IMR-90 (cell line): ENCODE measurements around the gene MRTFA. TPM values are rescaled to one million over a fixed set of nuclear protein-coding genes. Genes with fewer than 3 reads are reported as not detected.

Experiments used
- ATAC-seq: fragments of 200-7000 bp; cut with Tn5 transposase; 2 replicates; pipeline ENCODE4 v1.9.1; 2020; ENCODE audit warnings: low read depth, mild to moderate bottlenecking, moderate library complexity
- BruUV-seq: library from RNA; stranded (reverse); fragments of 400-500 nt; replicated peaks from 2 replicates; lab custom pipeline; 2021; lab: Mats Ljungman, UMichigan
- CTCF ChIA-PET: fragments of 300-600 bp; formaldehyde crosslinking; extraction: SDS; loops from one replicate; lab custom pipeline; 2021; ENCODE audit warnings: antibody characterized with exemption; lab: Yijun Ruan, JAX
- POLR2A ChIA-PET: fragments of 300-600 bp; sonication (Branson Sonifier 250); formaldehyde crosslinking; loops from one replicate; lab custom pipeline; 2022; ENCODE audit warnings: antibody characterized with exemption; ENCODE audit not compliant: unreplicated experiment; lab: Charles Lee
- DNase-seq: peaks from one replicate; pipeline ENCODE4 v3.0.0; 2013
- H2AFZ ChIP-seq: replicated peaks from 2 replicates; pipeline ENCODE3; 2013; ENCODE audit warnings: low read length, mild to moderate bottlenecking; ENCODE audit not compliant: poor library complexity
- H2AK5ac ChIP-seq: 2 replicates; pipeline ENCODE4 v1.6.1; 2013; ENCODE audit warnings: low read depth, low read length, inconsistent platforms
- H2AK9ac ChIP-seq: replicated peaks from 2 replicates; pipeline ENCODE3; 2013; ENCODE audit warnings: mild to moderate bottlenecking, low read depth, low read length, moderate library complexity; ENCODE audit not compliant: poor library complexity
- H2BK120ac ChIP-seq: 2 replicates; pipeline ENCODE4 v1.6.1; 2013; ENCODE audit warnings: low read depth, low read length, inconsistent platforms
- H2BK15ac ChIP-seq: 3 replicates; pipeline ENCODE4 v1.6.1; 2013; ENCODE audit warnings: low read depth, low read length, inconsistent platforms
- H2BK20ac ChIP-seq: 2 replicates; pipeline ENCODE4 v1.6.1; 2013; ENCODE audit warnings: low read depth, mild to moderate bottlenecking, inconsistent platforms, low read length, moderate library complexity
- H2BK5ac ChIP-seq: 2 replicates; pipeline ENCODE4 v1.6.1; 2013; ENCODE audit warnings: mild to moderate bottlenecking, low read depth, low read length, inconsistent platforms; ENCODE audit not compliant: poor library complexity, severe bottlenecking
- H3K14ac ChIP-seq: replicated peaks from 2 replicates; pipeline ENCODE4 v1.6.1; 2013; ENCODE audit warnings: low read depth, low read length, inconsistent platforms
- H3K18ac ChIP-seq: 2 replicates; pipeline ENCODE4 v1.6.1; 2013; ENCODE audit warnings: low read depth, low read length, control low read depth
- H3K23ac ChIP-seq: 2 replicates; pipeline ENCODE4 v1.6.1; 2013; ENCODE audit warnings: low read depth, low read length, inconsistent platforms
- H3K27ac ChIP-seq: 2 replicates; pipeline ENCODE4 v1.5.1; 2013; ENCODE audit warnings: mild to moderate bottlenecking, control low read depth, low read length; ENCODE audit not compliant: insufficient read depth
- H3K27me3 ChIP-seq: 2 replicates; pipeline ENCODE4 v1.6.1; 2013; ENCODE audit warnings: low read length; ENCODE audit not compliant: control insufficient read depth, insufficient read depth
- H3K36me3 ChIP-seq: 2 replicates; pipeline ENCODE4 v1.6.1; 2013; ENCODE audit warnings: low read length, mixed read lengths; ENCODE audit not compliant: control insufficient read depth, insufficient read depth
- H3K4ac ChIP-seq: 2 replicates; pipeline ENCODE4 v1.6.1; 2013; ENCODE audit warnings: low read depth, low read length, inconsistent platforms
- H3K4me1 ChIP-seq: 2 replicates; pipeline ENCODE4 v1.6.1; 2013; ENCODE audit warnings: low read length, mixed read lengths; ENCODE audit not compliant: control insufficient read depth, insufficient read depth
- H3K4me2 ChIP-seq: 2 replicates; pipeline ENCODE4 v1.6.1; 2013; ENCODE audit warnings: low read depth, mild to moderate bottlenecking, control low read depth, low read length, moderate library complexity
- H3K4me3 ChIP-seq: 2 replicates; pipeline ENCODE4 v1.5.1; 2013; ENCODE audit warnings: low read depth, mild to moderate bottlenecking, control low read depth, low read length, moderate library complexity; ENCODE audit not compliant: insufficient read depth
- H3K56ac ChIP-seq: 2 replicates; pipeline ENCODE4 v1.6.1; 2013; ENCODE audit warnings: low read length, inconsistent platforms; ENCODE audit not compliant: insufficient read depth; ENCODE audit errors: extremely low read depth
- H3K79me1 ChIP-seq, 2 experiments: 2 replicates each; pipeline ENCODE4 v1.6.1; 2013; ENCODE audit warnings: low read length in 2 of 2, inconsistent platforms in 1 of 2, low read depth in 1 of 2
- H3K9ac ChIP-seq: 2 replicates; pipeline ENCODE4 v1.6.1; 2013; ENCODE audit warnings: low read depth, low read length, control low read depth
- H3K9me1 ChIP-seq: 2 replicates; pipeline ENCODE4 v1.6.1; 2013; ENCODE audit warnings: low read length, inconsistent platforms; ENCODE audit not compliant: insufficient read depth
- H3K9me3 ChIP-seq: 2 replicates; pipeline ENCODE4 v1.6.1; 2013; ENCODE audit warnings: low read length; ENCODE audit not compliant: control insufficient read depth, insufficient read depth
- H4K20me1 ChIP-seq: 2 replicates; pipeline ENCODE4 v1.6.1; 2013; ENCODE audit warnings: low read length, inconsistent platforms; ENCODE audit not compliant: insufficient read depth
- H4K5ac ChIP-seq: 2 replicates; pipeline ENCODE4 v1.6.1; 2013; ENCODE audit warnings: mild to moderate bottlenecking, low read depth, low read length, control low read depth
- H4K8ac ChIP-seq, 2 experiments: 2 replicates each; pipeline ENCODE4 v1.6.1; 2013; ENCODE audit warnings: low read depth in 2 of 2, low read length in 2 of 2, control low read depth in 1 of 2, inconsistent platforms in 1 of 2
- H4K91ac ChIP-seq: 2 replicates; pipeline ENCODE4 v1.6.1; 2013; ENCODE audit warnings: low read depth, low read length, inconsistent platforms; ENCODE audit not compliant: insufficient read depth
- CEBPB ChIP-seq: IDR thresholded peaks from 2 replicates; pipeline ENCODE4 v1.6.1; 2012; ENCODE audit warnings: low read depth, low read length, improper control_type of control experiment
- CTCF ChIP-seq: conservative IDR thresholded peaks from 2 replicates; pipeline ENCODE4 v1.5.1; 2012; ENCODE audit warnings: mild to moderate bottlenecking, low read depth, low read length, improper control_type of control experiment
- MAZ ChIP-seq: IDR thresholded peaks from 2 replicates; pipeline ENCODE4 v1.6.1; 2012; ENCODE audit warnings: low read depth, mild to moderate bottlenecking, low read length, improper control_type of control experiment, moderate library complexity, borderline replicate concordance
- MXI1 ChIP-seq: IDR thresholded peaks from 2 replicates; pipeline ENCODE4 v1.6.1; 2012; ENCODE audit warnings: low read depth, mild to moderate bottlenecking, low read length, moderate library complexity, borderline replicate concordance
- NFE2L2 ChIP-seq: fragments of 150-350 bp; IDR thresholded peaks from 2 replicates; pipeline ENCODE4 v1.6.1; 2016; ENCODE audit warnings: low read depth, mild to moderate bottlenecking, low read length
- POLR2A ChIP-seq: IDR thresholded peaks from 2 replicates; pipeline ENCODE4 v1.6.1; 2012; ENCODE audit warnings: mild to moderate bottlenecking, low read depth, low read length
- RCOR1 ChIP-seq: IDR thresholded peaks from 2 replicates; pipeline ENCODE4 v1.6.1; 2012; ENCODE audit warnings: mild to moderate bottlenecking, low read length, improper control_type of control experiment; ENCODE audit not compliant: insufficient replicate concordance
- SMC3 ChIP-seq: fragments of 150-350 bp; IDR thresholded peaks from 2 replicates; pipeline ENCODE4 v1.6.1; 2016; ENCODE audit warnings: low read depth, mild to moderate bottlenecking, antibody characterized with exemption, low read length, moderate library complexity
- WGBS, 2 experiments: methylation state at CpG; one replicate each; pipeline versions ENCODE4 v1.1.5 to v1.1.7; 2013; ENCODE audit warnings: missing lambda C conversion rate in 2 of 2; ENCODE audit not compliant: insufficient read length in 1 of 2; ENCODE audit errors: extremely low coverage in 2 of 2; 5-methylcytosine and 5-hydroxymethylcytosine counted together
- dilution Hi-C: fragments of 300-500 bp; cut with HindIII; formaldehyde crosslinking; loops from one replicate; pipeline ENCODE4 v1.14.3; 2018; ENCODE audit warnings: low sequenced_read_pairs; ENCODE audit not compliant: unreplicated experiment
- in situ Hi-C: fragments of 300-500 bp; cut with MboI; formaldehyde crosslinking; loops from 3 replicates; pipeline ENCODE4 v1.14.3; 2019; ENCODE audit warnings: low sequenced_read_pairs, inconsistent platforms, mixed read lengths
- intact Hi-C: fragments of 100-400 bp; cut with micrococcal nuclease; formaldehyde crosslinking; loops from 2 replicates; pipeline ENCODE4 v1.10.0; 2022
- polyA plus RNA-seq, 3 experiments: library from polyadenylated mRNA; depleted of rRNA; stranded (reverse); fragments of >200 nt; gene quantifications; 2 replicates each; pipeline ENCODE4 v1.2.3, GENCODE V29; 2012; ENCODE audit warnings: low replicate concordance in 1 of 3
- total RNA-seq: library from RNA; depleted of rRNA; stranded (reverse); fragments of >200 nt; gene quantifications from 2 replicates; pipeline ENCODE4 v1.2.3, GENCODE V29; 2012

MRTFA gene
- total and polyA plus RNA-seq, 2 of the 4 experiments (the other 2 are of a cell fraction), result 12.5 to 17.2 TPM

GRCh38 chr22:40407021-40407761 is 229.3 kb downstream of the MRTFA start:
- H3K18ac ChIP-seq, result no peak overlapping the region
- peaks cover 33% of the 10 kb centered on the region for H4K20me1 ChIP-seq
- no TSS peak for BruUV-seq
- no peak overlapping the region for H2AFZ ChIP-seq
- no peak overlapping the region for H3K56ac ChIP-seq
- peaks cover 3% of the 10 kb centered on the region; the same call in 1 of the 2 replicates for H3K4me1 ChIP-seq
- H3K4me3 ChIP-seq, result no peak overlapping the region
- intact Hi-C loops, result no loop called here
- dilution Hi-C loops, result no loop called here
- H2BK5ac ChIP-seq, result no peak overlapping the region
- no peaks in the 10 kb centered on the region for H3K9me3 ChIP-seq
- H3K14ac ChIP-seq, result no peak overlapping the region
- no peak overlapping the region for H3K27ac ChIP-seq
- ChIA-PET POLR2A (interaction anchor here (0.5 kb wide), 1 partner anchor 12 kb away, joined by 4 read pairs; no protein-coding TSS in a partner anchor), CTCF (no interaction called here)
- in situ Hi-C loops, result no loop called here
- no peak overlapping the region for H2BK120ac ChIP-seq
- no peak overlapping the region for H3K9ac ChIP-seq
- no peak overlapping the region for H3K4ac ChIP-seq
- peaks cover 11% of the 10 kb centered on the region; the same call in 1 of the 2 replicates for H3K9me1 ChIP-seq
- H4K5ac ChIP-seq, result no peak overlapping the region
- 98% methylated on average over 23 of the region's 37 CpGs; no CpG with 5 or more reads in 1 of the 2 experiments for WGBS, 2 experiments
- H3K27me3 ChIP-seq, result no peaks in the 10 kb centered on the region
- peaks cover 26 to 43% of the 10 kb centered on the region in 2 experiments for H3K79me1 ChIP-seq
- DNase-seq (no peak), ATAC-seq (no peak)
- H3K36me3 ChIP-seq, result peaks cover 84% of the 10 kb centered on the region
- H3K23ac ChIP-seq, result no peak overlapping the region
- H2BK15ac ChIP-seq, result no peak overlapping the region
- no peak overlapping the region for H4K91ac ChIP-seq
- no peak overlapping the region for H2BK20ac ChIP-seq
- no peak overlapping the region for H3K4me2 ChIP-seq
- H2AK9ac ChIP-seq, result no peak overlapping the region
- no peak overlapping the region for H4K8ac ChIP-seq
- H2AK5ac ChIP-seq, result no peak overlapping the region
- TF ChIP-seq RCOR1 (no peak), CEBPB (no peak), POLR2A (no peak), CTCF (no peak), MXI1 (no peak), NFE2L2 (no peak), MAZ (no peak), SMC3 (no peak)
